HUES64 (cell line): ENCODE results near the gene PEX5L.

Source experiments
- H3K27ac ChIP-seq: 2 replicates; pipeline ENCODE4 v1.7.0; 2013; ENCODE audit warnings: low read depth, low read length, inconsistent platforms
- H3K27me3 ChIP-seq: 2 replicates; pipeline ENCODE4 v1.6.1; 2013; ENCODE audit warnings: mild to moderate bottlenecking, low read length; ENCODE audit not compliant: insufficient read depth
- H3K36me3 ChIP-seq: 2 replicates; pipeline ENCODE4 v1.6.1; 2013; ENCODE audit warnings: mild to moderate bottlenecking, low read length; ENCODE audit not compliant: insufficient read depth
- H3K4me1 ChIP-seq: 2 replicates; pipeline ENCODE4 v1.6.1; 2013; ENCODE audit warnings: mild to moderate bottlenecking, low read length, moderate library complexity; ENCODE audit not compliant: insufficient read depth
- H3K4me3 ChIP-seq: 2 replicates; pipeline ENCODE4 v1.5.1; 2013; ENCODE audit warnings: mild to moderate bottlenecking, low read length, moderate library complexity
- H3K9ac ChIP-seq: 2 replicates; pipeline ENCODE4 v1.6.1; 2013; ENCODE audit warnings: mild to moderate bottlenecking, low read depth, low read length
- H3K9me3 ChIP-seq: 2 replicates; pipeline ENCODE4 v1.6.1; 2013; ENCODE audit warnings: low read depth, low read length; ENCODE audit not compliant: insufficient read depth
- WGBS: fragments of 150-250, 120-280 bp; methylation state at CpG from one replicate; pipeline ENCODE4 v1.1.7; 2013; ENCODE audit warnings: missing lambda C conversion rate; 5-methylcytosine and 5-hydroxymethylcytosine counted together

The PEX5L gene

GRCh38 chr3:179935710-179936109 lies 101.0 kb downstream of the PEX5L start:
- no peak overlapping the region for H3K27ac ChIP-seq
- no peaks in the 10 kb centered on the region for H3K27me3 ChIP-seq
- WGBS = 84% methylated on average over 2 of the region's 2 CpGs
- H3K36me3 ChIP-seq = no peaks in the 10 kb centered on the region
- H3K4me1 ChIP-seq = peaks cover 6% of the 10 kb centered on the region; the same call in 1 of the 2 replicates
- no peak overlapping the region for H3K9ac ChIP-seq
- H3K9me3 ChIP-seq = no peaks in the 10 kb centered on the region
- H3K4me3 ChIP-seq = no peak overlapping the region

GRCh38 chr3:179933914-179934313 lies 102.8 kb downstream of the PEX5L start:
- Histone ChIP-seq H3K4me3 (no peak overlapping the region), H3K4me1 (0 out of 2 replicates have a peak, but pooled peaks cover under 1% of the 10 kb centered on the region), H3K27ac (no peak overlapping the region), H3K9me3 (no peaks in the 10 kb centered on the region), H3K9ac (no peak overlapping the region), H3K36me3 (no peaks in the 10 kb centered on the region), H3K27me3 (no peaks in the 10 kb centered on the region)
- WGBS = 91% methylated on average over 4 of the region's 4 CpGs

- Histone ChIP-seq H3K27me3 (no peaks in the 10 kb centered on the region), H3K9ac (no peak overlapping the region), H3K4me3 (no peak overlapping the region), H3K27ac (no peak overlapping the region), H3K4me1 (0 out of 2 replicates have a peak, but pooled peaks cover 8% of the 10 kb centered on the region), H3K36me3 (no peaks in the 10 kb centered on the region), H3K9me3 (no peaks in the 10 kb centered on the region)
- WGBS = 95% methylated on average over 4 of the region's 4 CpGs
These were observed 103.7 kb downstream of the PEX5L start for GRCh38 chr3:179933080-179933479.

GRCh38 chr3:179932674-179933073 lies 104.1 kb downstream of the PEX5L start:
- no peak overlapping the region for H3K4me3 ChIP-seq
- H3K9me3 ChIP-seq = no peaks in the 10 kb centered on the region
- H3K36me3 ChIP-seq = no peaks in the 10 kb centered on the region
- 0 out of 2 replicates have a peak, but pooled peaks cover 10% of the 10 kb centered on the region for H3K4me1 ChIP-seq
- H3K27me3 ChIP-seq = no peaks in the 10 kb centered on the region
- H3K27ac ChIP-seq = no peak overlapping the region
- H3K9ac ChIP-seq = no peak overlapping the region
- no CpG with 5 or more reads among the region's 1 CpG for WGBS

- Histone ChIP-seq H3K9ac (no peak overlapping the region), H3K27me3 (no peaks in the 10 kb centered on the region), H3K27ac (no peak overlapping the region), H3K9me3 (no peaks in the 10 kb centered on the region), H3K36me3 (no peaks in the 10 kb centered on the region), H3K4me1 (0 out of 2 replicates have a peak, but pooled peaks cover 10% of the 10 kb centered on the region), H3K4me3 (no peak overlapping the region)
- 35% methylated on average over 1 of the region's 1 CpG for WGBS
These were observed 107.6 kb downstream of the PEX5L start for GRCh38 chr3:179929091-179929529.

- Histone ChIP-seq H3K4me1 (0 out of 2 replicates have a peak, but pooled peaks cover 10% of the 10 kb centered on the region), H3K27me3 (no peaks in the 10 kb centered on the region), H3K4me3 (no peak overlapping the region), H3K36me3 (no peaks in the 10 kb centered on the region), H3K27ac (no peak overlapping the region), H3K9me3 (no peaks in the 10 kb centered on the region), H3K9ac (no peak overlapping the region)
- 80% methylated on average over 3 of the region's 3 CpGs for WGBS
These were observed 109.5 kb downstream of the PEX5L start for GRCh38 chr3:179927191-179927590.

- 0 out of 2 replicates have a peak, but pooled peaks cover 5% of the 10 kb centered on the region for H3K4me1 ChIP-seq
- no peaks in the 10 kb centered on the region for H3K36me3 ChIP-seq
- H3K9ac ChIP-seq = no peak overlapping the region
- no peak overlapping the region for H3K27ac ChIP-seq
- no peaks in the 10 kb centered on the region for H3K27me3 ChIP-seq
- WGBS = 85% methylated on average over 3 of the region's 3 CpGs
- H3K9me3 ChIP-seq = no peaks in the 10 kb centered on the region
- no peak overlapping the region for H3K4me3 ChIP-seq
These were observed 114.8 kb downstream of the PEX5L start for GRCh38 chr3:179921951-179922350.

- Histone ChIP-seq H3K36me3 (no peaks in the 10 kb centered on the region), H3K4me1 (0 out of 2 replicates have a peak, but pooled peaks cover 5% of the 10 kb centered on the region), H3K9me3 (no peaks in the 10 kb centered on the region), H3K4me3 (no peak overlapping the region), H3K9ac (no peak overlapping the region), H3K27ac (no peak overlapping the region), H3K27me3 (no peaks in the 10 kb centered on the region)
- 80% methylated on average over 4 of the region's 4 CpGs for WGBS
These were observed 115.2 kb downstream of the PEX5L start for GRCh38 chr3:179921500-179921899.

- Histone ChIP-seq H3K9me3 (no peaks in the 10 kb centered on the region), H3K4me3 (no peak overlapping the region), H3K4me1 (no peaks in the 10 kb centered on the region), H3K27me3 (no peaks in the 10 kb centered on the region), H3K27ac (no peak overlapping the region), H3K36me3 (no peaks in the 10 kb centered on the region), H3K9ac (no peak overlapping the region)
- WGBS = 90% methylated on average over 4 of the region's 4 CpGs
These were observed 128.8 kb downstream of the PEX5L start for GRCh38 chr3:179907784-179908482.

- Histone ChIP-seq H3K9me3 (no peaks in the 10 kb centered on the region), H3K27me3 (no peaks in the 10 kb centered on the region), H3K4me3 (no peak overlapping the region), H3K27ac (no peak overlapping the region), H3K36me3 (no peaks in the 10 kb centered on the region), H3K4me1 (no peaks in the 10 kb centered on the region), H3K9ac (no peak overlapping the region)
- WGBS = 83% methylated on average over 10 of the region's 10 CpGs
These were observed 134.7 kb downstream of the PEX5L start for GRCh38 chr3:179902061-179902460.

GRCh38 chr3:179898024-179898423 lies 138.7 kb downstream of the PEX5L start:
- H3K4me3 ChIP-seq = no peak overlapping the region
- H3K27ac ChIP-seq = no peak overlapping the region
- WGBS = no CpG with 5 or more reads among the region's 2 CpGs
- no peaks in the 10 kb centered on the region for H3K27me3 ChIP-seq
- H3K9ac ChIP-seq = no peak overlapping the region
- H3K9me3 ChIP-seq = no peaks in the 10 kb centered on the region
- H3K36me3 ChIP-seq = no peaks in the 10 kb centered on the region
- H3K4me1 ChIP-seq = no peaks in the 10 kb centered on the region
